Measurements from ENCODE around the gene ZSCAN32.

Gene ZSCAN32

DNA sequence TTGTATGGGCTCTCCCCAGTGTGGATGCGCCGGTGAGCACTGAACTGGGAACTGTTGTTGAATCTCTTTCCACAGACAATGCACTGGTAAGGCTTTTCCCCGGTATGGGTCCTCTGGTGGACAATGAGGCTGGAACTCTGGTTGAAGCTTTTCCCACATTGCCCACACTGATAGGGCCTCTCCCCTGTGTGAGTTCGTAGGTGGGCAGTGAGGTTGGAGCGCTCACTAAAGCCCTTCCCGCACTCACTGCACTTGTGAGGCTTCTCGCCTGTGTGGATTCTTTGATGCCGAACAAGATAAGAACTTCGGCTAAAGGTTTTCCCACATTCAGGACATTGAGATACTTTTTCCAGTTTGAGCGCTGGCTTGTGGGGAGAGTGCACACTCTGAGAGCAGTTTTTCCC, 17.8 kb downstream of the ZSCAN32 start:
- no peak overlapping the region for H3K27ac ChIP-seq
- TF ChIP-seq, protein P1, sequence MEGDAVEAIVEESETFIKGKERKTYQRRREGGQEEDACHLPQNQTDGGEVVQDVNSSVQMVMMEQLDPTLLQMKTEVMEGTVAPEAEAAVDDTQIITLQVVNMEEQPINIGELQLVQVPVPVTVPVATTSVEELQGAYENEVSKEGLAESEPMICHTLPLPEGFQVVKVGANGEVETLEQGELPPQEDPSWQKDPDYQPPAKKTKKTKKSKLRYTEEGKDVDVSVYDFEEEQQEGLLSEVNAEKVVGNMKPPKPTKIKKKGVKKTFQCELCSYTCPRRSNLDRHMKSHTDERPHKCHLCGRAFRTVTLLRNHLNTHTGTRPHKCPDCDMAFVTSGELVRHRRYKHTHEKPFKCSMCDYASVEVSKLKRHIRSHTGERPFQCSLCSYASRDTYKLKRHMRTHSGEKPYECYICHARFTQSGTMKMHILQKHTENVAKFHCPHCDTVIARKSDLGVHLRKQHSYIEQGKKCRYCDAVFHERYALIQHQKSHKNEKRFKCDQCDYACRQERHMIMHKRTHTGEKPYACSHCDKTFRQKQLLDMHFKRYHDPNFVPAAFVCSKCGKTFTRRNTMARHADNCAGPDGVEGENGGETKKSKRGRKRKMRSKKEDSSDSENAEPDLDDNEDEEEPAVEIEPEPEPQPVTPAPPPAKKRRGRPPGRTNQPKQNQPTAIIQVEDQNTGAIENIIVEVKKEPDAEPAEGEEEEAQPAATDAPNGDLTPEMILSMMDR (IDR thresholded peaks at IDR 0.05), result no peak
- no peak for TF ChIP-seq ZFX (IDR thresholded peaks at IDR 0.05; ENCODE audit: borderline replicate concordance)

GRCh38 chr16:3377917-3378316, 22.9 kb downstream of the ZSCAN32 start:
- TF ChIP-seq, protein P1 (IDR thresholded peaks at IDR 0.05), result no peak
- no peak for TF ChIP-seq ZFX (IDR thresholded peaks at IDR 0.05; ENCODE audit: borderline replicate concordance)

GRCh38 chr16:3375680-3376079, 25.1 kb downstream of the ZSCAN32 start:
- no peak overlapping the region for H3K27ac ChIP-seq
- no peak for TF ChIP-seq ZFX (IDR thresholded peaks at IDR 0.05; ENCODE audit: borderline replicate concordance)
- TF ChIP-seq, protein P1 (IDR thresholded peaks at IDR 0.05), result no peak

More at GRCh38 chr16:3377917-3378316, 22.9 kb downstream of the ZSCAN32 start:
- H3K27ac ChIP-seq, result no peak overlapping the region

DNA sequence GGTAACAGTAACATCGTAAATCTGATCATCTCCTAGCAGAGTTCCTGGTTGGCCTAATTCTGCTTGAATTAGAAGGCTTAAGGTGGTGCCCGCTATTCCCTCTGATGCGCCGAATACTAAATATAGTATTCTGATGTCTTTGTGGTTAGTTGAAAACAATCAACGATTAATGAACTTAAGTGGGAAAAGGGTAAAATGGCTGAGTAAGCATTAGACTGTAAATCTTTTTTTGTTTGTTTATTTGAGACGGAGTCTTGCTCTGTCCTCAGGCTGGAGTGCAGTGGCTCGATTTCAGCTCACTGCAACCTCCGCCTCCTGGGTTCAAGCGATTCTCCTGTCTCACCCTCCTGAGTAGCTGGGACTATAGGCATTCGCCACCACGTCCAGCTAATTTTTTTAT, 31.7 kb downstream of the ZSCAN32 start:
- no peak overlapping the region for H3K27ac ChIP-seq
- TF ChIP-seq ZFX (IDR thresholded peaks at IDR 0.05; ENCODE audit: borderline replicate concordance), result no peak
- TF ChIP-seq, protein P1 (IDR thresholded peaks at IDR 0.05), result no peak

GRCh38 chr16:3364774-3365427, 35.9 kb downstream of the ZSCAN32 start:
- TF ChIP-seq ZFX (IDR thresholded peaks at IDR 0.05; ENCODE audit: borderline replicate concordance), result no peak
- TF ChIP-seq, protein P1 (IDR thresholded peaks at IDR 0.05), result no peak
- H3K27ac ChIP-seq, result peak overlapping the region; percentile 90

GRCh38 chr16:3363793-3364192, 37.0 kb downstream of the ZSCAN32 start:
- peak overlapping the region; percentile 90 for H3K27ac ChIP-seq

DNA sequence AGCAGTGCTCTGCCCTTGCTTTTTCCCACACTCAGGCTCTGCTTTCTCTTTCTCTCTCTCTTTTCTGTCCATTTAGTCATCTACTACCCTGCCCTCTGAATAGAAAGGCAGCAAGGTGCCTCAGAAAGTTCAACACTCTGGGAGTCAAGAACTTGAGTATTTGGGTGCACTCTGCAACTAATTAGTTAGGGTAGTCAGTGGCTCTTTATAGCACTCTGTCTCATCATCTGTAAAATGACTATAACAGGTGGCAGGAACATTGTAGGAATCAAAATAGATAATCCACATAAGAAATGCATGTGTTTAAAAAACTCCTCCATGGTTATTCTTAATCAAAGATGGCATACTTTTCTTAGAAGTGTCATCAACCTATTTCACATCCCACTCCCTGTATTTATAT, 37.9 kb downstream of the ZSCAN32 start:
- TF ChIP-seq, protein P1 (IDR thresholded peaks at IDR 0.05), result no peak
- TF ChIP-seq ZFX (IDR thresholded peaks at IDR 0.05; ENCODE audit: borderline replicate concordance), result no peak
- H3K27ac ChIP-seq, result no peak overlapping the region

More at GRCh38 chr16:3363793-3364192, 37.0 kb downstream of the ZSCAN32 start:
- no peak for TF ChIP-seq ZFX (IDR thresholded peaks at IDR 0.05; ENCODE audit: borderline replicate concordance)
- TF ChIP-seq, protein P1 (IDR thresholded peaks at IDR 0.05), result no peak
